ENCODE results near the gene ZNF76. TPM values are rescaled to one million over a fixed set of nuclear protein-coding genes. Genes with fewer than 3 reads are reported as not detected.

ZNF76 gene
- total and polyA plus RNA-seq, 8 donors: 15.1 to 92.0 (median 25.3) TPM

DNA sequence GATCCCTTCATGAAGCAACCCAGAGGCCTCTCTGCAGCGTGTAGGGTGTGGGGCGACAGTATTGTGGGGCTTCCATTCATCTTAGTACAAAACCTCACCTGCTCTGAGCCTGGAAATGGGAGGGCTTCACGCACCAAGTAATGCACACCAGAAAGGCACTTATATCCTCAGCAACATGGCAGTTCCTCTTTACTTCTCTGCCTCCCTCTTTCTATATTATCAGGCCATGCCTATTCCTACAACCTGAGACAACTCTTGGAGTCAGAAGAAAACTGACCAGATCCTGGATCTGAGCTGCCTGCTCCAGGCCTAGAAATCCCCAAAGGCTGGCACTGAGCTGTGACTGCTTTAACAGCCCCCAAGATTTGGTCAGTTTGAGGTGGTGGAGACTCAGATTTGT, 7.6 kb upstream of the ZNF76 start:
- DNase-seq: no peak
- TF ChIP-seq EP300 (IDR thresholded peaks at IDR 0.05) (no peak), POLR2A (IDR thresholded peaks at IDR 0.05) (no peak), CTCF (IDR thresholded peaks at IDR 0.05) (no peak), POLR2AphosphoS5 (IDR thresholded peaks at IDR 0.05) (no peak)
- Histone ChIP-seq H3K4me1 (peaks cover 0 to 30% (median 8%) of the 10 kb centered on the region in 4 donors), H3K27me3 (no peaks in the 10 kb centered on the region), H3K9me3 (no peaks in the 10 kb centered on the region), H3K36me3 (no peaks in the 10 kb centered on the region), H3K4me3 (no peak overlapping the region), H3K27ac (no peak overlapping the region)
- intact Hi-C loops (cut with DNase I; ENCODE audit: low total_unique reads): no loop called here
- 94 to 98% (median 97%) methylated on average over 3 of the region's 3 CpGs for WGBS, 5 donors

DNA sequence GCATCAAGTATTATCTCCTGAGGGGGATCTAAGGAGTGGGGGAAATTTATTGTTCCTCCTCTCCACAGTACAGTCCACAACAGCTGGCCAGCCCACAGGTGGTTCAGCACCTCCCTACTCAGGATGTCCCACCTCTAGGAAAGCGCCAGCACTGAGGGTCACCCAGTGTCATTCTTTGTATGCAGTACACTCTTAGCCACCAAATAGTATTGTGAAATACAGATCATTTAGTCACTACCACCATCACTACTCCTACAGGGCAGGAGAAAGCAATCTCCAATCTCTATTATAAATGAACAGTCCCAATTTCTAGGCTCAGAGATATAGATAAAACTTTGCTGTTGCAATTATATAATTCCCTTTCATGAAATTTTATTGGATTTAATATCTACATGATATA, 6.3 kb upstream of the ZNF76 start:
- no peak overlapping the region for H3K4me3 ChIP-seq
- no peak for TF ChIP-seq POLR2A (IDR thresholded peaks at IDR 0.05)
- no peak for TF ChIP-seq CTCF (IDR thresholded peaks at IDR 0.05)
- no peak for TF ChIP-seq POLR2AphosphoS5 (IDR thresholded peaks at IDR 0.05)
- TF ChIP-seq EP300 (IDR thresholded peaks at IDR 0.05): no peak
- H3K27me3 ChIP-seq: no peaks in the 10 kb centered on the region
- H3K9me3 ChIP-seq: no peaks in the 10 kb centered on the region
- WGBS, 5 donors: 88 to 100% (median 97%) methylated on average over 1 of the region's 1 CpG
- no peak for DNase-seq
- intact Hi-C loops (cut with DNase I; ENCODE audit: low total_unique reads): no loop called here
- H3K4me1 ChIP-seq: peaks cover 0 to 43% (median 15%) of the 10 kb centered on the region in 4 donors
- no peaks in the 10 kb centered on the region for H3K36me3 ChIP-seq
- no peak overlapping the region for H3K27ac ChIP-seq

- DNase-seq: no peak
- peak overlapping the region in 4 of 5 donors; percentile 97 to 99 (median 98) for H3K27ac ChIP-seq
- intact Hi-C loops (cut with DNase I; ENCODE audit: low total_unique reads): no loop called here
- TF ChIP-seq EP300 (IDR thresholded peaks at IDR 0.05) (no peak), POLR2AphosphoS5 (IDR thresholded peaks at IDR 0.05) (no peak), CTCF (IDR thresholded peaks at IDR 0.05) (no peak)
- WGBS, 5 donors: 46 to 57% (median 54%) methylated on average over 7 of the region's 7 CpGs
- peaks cover 7 to 58% (median 36%) of the 10 kb centered on the region in 4 donors for H3K4me1 ChIP-seq
- no peaks in the 10 kb centered on the region for H3K9me3 ChIP-seq
- H3K36me3 ChIP-seq: no peaks in the 10 kb centered on the region
- no peaks in the 10 kb centered on the region for H3K27me3 ChIP-seq
- peak overlapping the region; percentile 68 to 99 (median 80) for H3K4me3 ChIP-seq
These were observed 1.2 kb upstream of the ZNF76 start for GRCh38 chr6:35258336-35258735.

- Histone ChIP-seq H3K4me1 (peaks cover 12 to 59% (median 39%) of the 10 kb centered on the region in 4 donors), H3K27me3 (no peaks in the 10 kb centered on the region), H3K9me3 (no peaks in the 10 kb centered on the region), H3K27ac (peak overlapping the region; percentile 95 to 99 (median 98)), H3K4me3 (peak overlapping the region; percentile 68 to 99 (median 80)), H3K36me3 (no peaks in the 10 kb centered on the region)
- WGBS, 5 donors: 0 to 1% (median 1%) methylated on average over 12 to 20 of the region's 20 CpGs
- TF ChIP-seq EP300 (IDR thresholded peaks at IDR 0.05) (no peak), POLR2A (IDR thresholded peaks at IDR 0.05) (no peak), CTCF (IDR thresholded peaks at IDR 0.05) (no peak), POLR2AphosphoS5 (IDR thresholded peaks at IDR 0.05) (no peak)
- peak; percentile 28 to 80 for DNase-seq
- intact Hi-C loops (cut with DNase I; ENCODE audit: low total_unique reads): no loop called here
These were observed 709 bp upstream of the ZNF76 start for GRCh38 chr6:35258858-35259193.

Measured in stomach (tissue), 9 donors.